ENCODE data around the gene ADRA2B.

Gene ADRA2B

DNA sequence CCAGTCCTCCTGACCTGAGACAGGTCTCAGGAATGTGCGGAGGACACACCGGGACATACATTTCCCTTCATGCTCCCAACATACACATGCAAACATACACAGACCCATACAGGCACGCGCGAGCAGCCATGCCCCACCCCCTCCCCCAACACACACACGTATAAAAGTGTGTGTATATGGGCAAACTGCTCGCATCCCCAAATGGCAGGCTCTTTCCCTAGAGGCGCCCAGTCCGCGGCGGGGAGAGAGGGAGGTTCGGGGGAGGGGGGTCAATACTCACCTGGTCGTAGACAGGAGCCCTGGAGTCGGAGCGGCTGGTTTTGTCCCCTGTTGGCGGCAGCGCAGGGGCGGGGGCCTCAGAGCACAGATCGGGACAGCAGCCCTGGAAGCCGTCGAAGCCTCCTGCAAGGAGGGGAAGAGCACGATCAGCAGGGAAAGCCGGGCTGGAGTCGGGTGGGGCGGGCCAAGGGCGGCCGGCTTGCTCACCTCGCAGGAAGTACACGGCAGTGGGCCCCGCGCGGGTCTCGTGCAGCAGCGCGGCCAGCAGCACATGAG, 28.2 kb upstream of the ADRA2B start:
- no peak for TF ChIP-seq POLR2AphosphoS5 (IDR thresholded peaks at IDR 0.05; ENCODE audit: low read depth, low read length)
- no peak for TF ChIP-seq FOXP2 (optimal IDR thresholded peaks at IDR 0.05; ENCODE audit: borderline replicate concordance, extremely low read depth, extremely low read length, insufficient read depth)
- no peak for TF ChIP-seq SIN3A (IDR thresholded peaks at IDR 0.05; ENCODE audit: borderline replicate concordance, insufficient read depth, low read length)
- TF ChIP-seq, protein P1, sequence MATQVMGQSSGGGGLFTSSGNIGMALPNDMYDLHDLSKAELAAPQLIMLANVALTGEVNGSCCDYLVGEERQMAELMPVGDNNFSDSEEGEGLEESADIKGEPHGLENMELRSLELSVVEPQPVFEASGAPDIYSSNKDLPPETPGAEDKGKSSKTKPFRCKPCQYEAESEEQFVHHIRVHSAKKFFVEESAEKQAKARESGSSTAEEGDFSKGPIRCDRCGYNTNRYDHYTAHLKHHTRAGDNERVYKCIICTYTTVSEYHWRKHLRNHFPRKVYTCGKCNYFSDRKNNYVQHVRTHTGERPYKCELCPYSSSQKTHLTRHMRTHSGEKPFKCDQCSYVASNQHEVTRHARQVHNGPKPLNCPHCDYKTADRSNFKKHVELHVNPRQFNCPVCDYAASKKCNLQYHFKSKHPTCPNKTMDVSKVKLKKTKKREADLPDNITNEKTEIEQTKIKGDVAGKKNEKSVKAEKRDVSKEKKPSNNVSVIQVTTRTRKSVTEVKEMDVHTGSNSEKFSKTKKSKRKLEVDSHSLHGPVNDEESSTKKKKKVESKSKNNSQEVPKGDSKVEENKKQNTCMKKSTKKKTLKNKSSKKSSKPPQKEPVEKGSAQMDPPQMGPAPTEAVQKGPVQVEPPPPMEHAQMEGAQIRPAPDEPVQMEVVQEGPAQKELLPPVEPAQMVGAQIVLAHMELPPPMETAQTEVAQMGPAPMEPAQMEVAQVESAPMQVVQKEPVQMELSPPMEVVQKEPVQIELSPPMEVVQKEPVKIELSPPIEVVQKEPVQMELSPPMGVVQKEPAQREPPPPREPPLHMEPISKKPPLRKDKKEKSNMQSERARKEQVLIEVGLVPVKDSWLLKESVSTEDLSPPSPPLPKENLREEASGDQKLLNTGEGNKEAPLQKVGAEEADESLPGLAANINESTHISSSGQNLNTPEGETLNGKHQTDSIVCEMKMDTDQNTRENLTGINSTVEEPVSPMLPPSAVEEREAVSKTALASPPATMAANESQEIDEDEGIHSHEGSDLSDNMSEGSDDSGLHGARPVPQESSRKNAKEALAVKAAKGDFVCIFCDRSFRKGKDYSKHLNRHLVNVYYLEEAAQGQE (IDR thresholded peaks at IDR 0.05; ENCODE audit: insufficient read depth in 1 of 2, low read depth in 2 of 2, low read length in 2 of 2): no peak
- TF ChIP-seq TAF1 (IDR thresholded peaks at IDR 0.05; ENCODE audit: borderline replicate concordance, insufficient read depth, low read length): no peak

DNA sequence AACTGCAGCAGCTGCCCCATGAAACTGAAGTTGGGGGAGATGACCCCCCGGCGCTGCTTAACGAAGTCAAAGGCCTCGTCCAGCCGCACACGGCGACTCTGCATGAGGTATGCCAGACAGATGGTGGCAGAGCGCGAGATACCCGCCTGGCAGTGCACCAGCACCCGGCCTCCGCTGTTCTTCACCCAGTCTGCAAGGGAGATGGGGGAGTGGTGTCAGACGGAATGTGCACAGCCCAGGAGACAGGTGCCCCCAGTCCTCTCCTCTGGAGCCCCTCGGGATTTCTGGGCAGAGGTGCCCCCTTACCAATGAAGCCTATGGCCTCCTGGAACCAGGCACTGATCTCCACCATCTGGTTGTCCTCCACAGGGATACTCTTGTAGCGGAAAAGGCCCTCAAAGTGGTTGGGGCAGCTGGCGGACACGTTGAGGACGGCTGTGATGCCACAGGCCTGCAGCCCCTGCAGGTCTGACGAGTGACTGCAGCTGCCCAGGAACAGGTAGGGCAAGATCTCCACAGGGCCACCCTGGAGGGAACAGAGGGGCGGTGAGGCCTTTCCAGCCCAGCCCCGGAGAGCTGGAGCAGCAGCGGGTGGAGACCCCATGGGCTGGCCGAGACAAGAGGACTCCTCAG, 27.6 kb upstream of the ADRA2B start:
- TF ChIP-seq POLR2AphosphoS5 (IDR thresholded peaks at IDR 0.05; ENCODE audit: low read depth, low read length): no peak
- no peak for TF ChIP-seq TAF1 (IDR thresholded peaks at IDR 0.05; ENCODE audit: borderline replicate concordance, insufficient read depth, low read length)
- TF ChIP-seq, protein P1 (IDR thresholded peaks at IDR 0.05; ENCODE audit: insufficient read depth in 1 of 2, low read depth in 2 of 2, low read length in 2 of 2): no peak
- TF ChIP-seq SIN3A (IDR thresholded peaks at IDR 0.05; ENCODE audit: borderline replicate concordance, insufficient read depth, low read length): no peak
- no peak for TF ChIP-seq FOXP2 (optimal IDR thresholded peaks at IDR 0.05; ENCODE audit: borderline replicate concordance, extremely low read depth, extremely low read length, insufficient read depth)

DNA sequence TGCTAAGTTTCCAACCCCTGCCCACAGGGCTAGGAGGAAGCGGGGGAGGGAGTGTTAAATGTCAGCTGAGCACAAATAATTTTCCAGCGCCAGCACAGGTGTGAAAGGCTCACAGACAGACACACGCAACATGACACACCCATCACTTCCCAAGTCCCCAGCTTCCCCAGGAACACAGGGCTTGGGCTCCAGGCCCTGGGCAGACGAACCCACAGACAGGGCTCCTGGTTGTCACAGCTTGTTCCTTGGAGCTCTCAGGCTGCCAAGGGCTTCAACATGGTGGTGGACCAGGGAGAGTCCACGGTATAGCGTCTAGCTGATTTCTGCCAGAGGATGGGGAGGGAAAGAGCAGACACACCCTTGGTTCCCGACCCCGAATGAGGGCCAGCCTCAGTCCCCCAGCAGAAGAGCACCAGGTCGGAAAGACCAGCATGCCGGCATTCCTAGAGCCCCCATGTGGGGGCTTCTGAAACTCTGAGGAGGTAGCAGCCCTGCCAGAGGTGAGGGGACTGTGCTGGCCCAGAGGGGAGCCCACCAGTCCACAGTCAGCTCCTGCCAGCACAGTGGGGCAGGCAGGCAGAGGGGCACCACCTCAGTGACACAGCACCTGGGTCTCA, 27.0 kb upstream of the ADRA2B start:
- TF ChIP-seq TAF1 (IDR thresholded peaks at IDR 0.05; ENCODE audit: borderline replicate concordance, insufficient read depth, low read length): no peak
- TF ChIP-seq POLR2AphosphoS5 (IDR thresholded peaks at IDR 0.05; ENCODE audit: low read depth, low read length): no peak
- TF ChIP-seq SIN3A (IDR thresholded peaks at IDR 0.05; ENCODE audit: borderline replicate concordance, insufficient read depth, low read length): no peak
- TF ChIP-seq, protein P1 (IDR thresholded peaks at IDR 0.05; ENCODE audit: insufficient read depth in 1 of 2, low read depth in 2 of 2, low read length in 2 of 2): no peak
- no peak for TF ChIP-seq FOXP2 (optimal IDR thresholded peaks at IDR 0.05; ENCODE audit: borderline replicate concordance, extremely low read depth, extremely low read length, insufficient read depth)

DNA sequence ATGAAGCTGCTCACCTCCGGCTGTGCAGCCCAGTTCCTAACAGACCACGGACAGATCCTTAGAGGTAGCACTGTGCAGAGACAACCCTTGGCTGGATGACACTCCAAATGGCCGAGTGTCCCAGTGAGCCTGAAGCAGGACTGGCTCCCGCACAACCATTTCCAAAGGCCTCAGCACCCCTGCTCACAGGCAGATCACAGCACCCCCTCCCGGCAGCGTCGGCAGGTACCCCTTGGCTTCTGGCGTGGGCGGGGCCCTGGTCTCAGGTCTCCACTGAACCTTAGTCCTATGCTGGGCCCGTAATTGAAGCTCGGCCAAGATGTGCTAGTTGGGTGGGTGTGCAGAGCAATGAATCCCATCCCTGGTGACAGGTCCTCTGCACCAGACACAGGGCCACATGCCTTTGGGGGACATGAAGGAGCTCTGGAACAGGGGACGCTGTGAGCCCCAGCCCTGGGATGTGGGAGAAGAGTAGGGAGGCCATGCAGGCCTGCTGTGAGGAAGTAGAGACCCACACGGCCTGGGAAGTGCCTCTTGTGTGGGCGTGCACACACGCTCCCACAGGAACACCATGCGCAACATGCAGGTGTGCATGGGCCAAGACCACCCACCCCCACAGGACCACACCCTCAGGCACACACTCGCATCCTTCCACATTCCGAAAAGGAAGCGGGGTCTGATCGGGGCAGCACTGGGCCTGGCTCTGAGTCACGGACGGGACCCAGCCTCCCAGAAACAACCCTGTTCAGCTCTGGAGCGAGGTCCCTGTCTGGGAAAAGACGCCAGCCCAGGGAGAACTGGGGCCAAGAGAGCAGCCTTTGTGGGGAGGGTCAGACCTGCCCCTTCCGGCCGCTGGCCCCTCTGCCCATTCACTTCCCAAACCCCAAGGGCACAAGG, 26.1 kb upstream of the ADRA2B start:
- TF ChIP-seq POLR2AphosphoS5 (IDR thresholded peaks at IDR 0.05; ENCODE audit: low read depth, low read length): no peak
- TF ChIP-seq, protein P1 (IDR thresholded peaks at IDR 0.05; ENCODE audit: insufficient read depth in 1 of 2, low read depth in 2 of 2, low read length in 2 of 2): 0 out of 4 replicates have a peak, but pooled peaks of 1 of the 2 experiments have one; percentile 42

Measured in PFSK-1 (cell line).